ENCODE data around the gene KIF16B.
"Not testable (repeated sequence)": the region's sequence is repeated elsewhere in the genome, so short reads cannot be mapped to it uniquely, and the experiment has no call there.

The KIF16B gene

GRCh38 chr20:16265334-16265733 lies 307.9 kb downstream of the KIF16B start:
- no peak for DNase-seq (ENCODE audit: low read depth in 4 of 4, low spot score in 1 of 4)

- DNase-seq (ENCODE audit: low read depth in 4 of 4, low spot score in 1 of 4): no peak
Measured at GRCh38 chr20:16263582-16263981, 309.7 kb downstream of the KIF16B start.

- no peak for DNase-seq (ENCODE audit: low read depth in 4 of 4, low spot score in 1 of 4)
Measured at GRCh38 chr20:16262594-16262993, 310.7 kb downstream of the KIF16B start.

GRCh38 chr20:16261733-16262273 lies 311.4 kb downstream of the KIF16B start:
- no peak for DNase-seq (ENCODE audit: low read depth in 4 of 4, low spot score in 1 of 4)

GRCh38 chr20:16260911-16261310 lies 312.3 kb downstream of the KIF16B start:
- no peak for DNase-seq (ENCODE audit: low read depth in 4 of 4, low spot score in 1 of 4)

GRCh38 chr20:16260133-16260532 lies 313.1 kb downstream of the KIF16B start:
- not testable (repeated sequence) for DNase-seq (ENCODE audit: low read depth in 4 of 4, low spot score in 1 of 4)

- DNase-seq (ENCODE audit: low read depth in 4 of 4, low spot score in 1 of 4): no peak
Measured at GRCh38 chr20:16258766-16259165, 314.5 kb downstream of the KIF16B start.

- DNase-seq (ENCODE audit: low read depth in 4 of 4, low spot score in 1 of 4): no peak
Measured at GRCh38 chr20:16257813-16258430, 315.3 kb downstream of the KIF16B start.

- DNase-seq (ENCODE audit: low read depth in 4 of 4, low spot score in 1 of 4): no peak
Measured at GRCh38 chr20:16257021-16257420, 316.2 kb downstream of the KIF16B start.

- no peak for DNase-seq (ENCODE audit: low read depth in 4 of 4, low spot score in 1 of 4)
Measured at GRCh38 chr20:16246870-16247269, 326.4 kb downstream of the KIF16B start.

- DNase-seq (ENCODE audit: low read depth in 4 of 4, low spot score in 1 of 4): no peak
Measured at GRCh38 chr20:16246291-16246690, 327.0 kb downstream of the KIF16B start.

- no peak for DNase-seq (ENCODE audit: low read depth in 4 of 4, low spot score in 1 of 4)
Measured at GRCh38 chr20:16245879-16246278, 327.4 kb downstream of the KIF16B start.

GRCh38 chr20:16244892-16245291 lies 328.4 kb downstream of the KIF16B start:
- DNase-seq (ENCODE audit: low read depth in 4 of 4, low spot score in 1 of 4): no peak

- no peak for DNase-seq (ENCODE audit: low read depth in 4 of 4, low spot score in 1 of 4)
Measured at GRCh38 chr20:16243470-16243869, 329.8 kb downstream of the KIF16B start.

GRCh38 chr20:16241911-16242310 lies 331.3 kb downstream of the KIF16B start:
- DNase-seq (ENCODE audit: low read depth in 4 of 4, low spot score in 1 of 4): no peak

- DNase-seq (ENCODE audit: low read depth in 4 of 4, low spot score in 1 of 4): no peak
Measured at GRCh38 chr20:16240355-16240754, 332.9 kb downstream of the KIF16B start.

- no peak for DNase-seq (ENCODE audit: low read depth in 4 of 4, low spot score in 1 of 4)
Measured at GRCh38 chr20:16236589-16237241, 336.5 kb downstream of the KIF16B start.

- no peak for DNase-seq (ENCODE audit: low read depth in 4 of 4, low spot score in 1 of 4)
Measured at GRCh38 chr20:16230402-16230801, 342.8 kb downstream of the KIF16B start.

- no peak for DNase-seq (ENCODE audit: low read depth in 4 of 4, low spot score in 1 of 4)
Measured at GRCh38 chr20:16229813-16230212, 343.4 kb downstream of the KIF16B start.

GRCh38 chr20:16228722-16229121 lies 344.5 kb downstream of the KIF16B start:
- DNase-seq (ENCODE audit: low read depth in 4 of 4, low spot score in 1 of 4): no peak

- not testable (repeated sequence) for DNase-seq (ENCODE audit: low read depth in 4 of 4, low spot score in 1 of 4)
Measured at GRCh38 chr20:16226961-16227360, 346.3 kb downstream of the KIF16B start.

- DNase-seq (ENCODE audit: low read depth in 4 of 4, low spot score in 1 of 4): no peak
Measured at GRCh38 chr20:16224836-16225235, 348.4 kb downstream of the KIF16B start.
